Medulla oblongata (tissue), 1 donor: ENCODE results near the gene STIP1.
"Not testable (repeated sequence)": the region's sequence is repeated elsewhere in the genome, so short reads cannot be mapped to it uniquely, and the experiment has no call there.

Experiments used
- DNase-seq: peaks from one replicate; pipeline ENCODE4 v3.0.0-alpha.2; 2015; ENCODE audit errors: extremely low spot score

STIP1 gene

DNA sequence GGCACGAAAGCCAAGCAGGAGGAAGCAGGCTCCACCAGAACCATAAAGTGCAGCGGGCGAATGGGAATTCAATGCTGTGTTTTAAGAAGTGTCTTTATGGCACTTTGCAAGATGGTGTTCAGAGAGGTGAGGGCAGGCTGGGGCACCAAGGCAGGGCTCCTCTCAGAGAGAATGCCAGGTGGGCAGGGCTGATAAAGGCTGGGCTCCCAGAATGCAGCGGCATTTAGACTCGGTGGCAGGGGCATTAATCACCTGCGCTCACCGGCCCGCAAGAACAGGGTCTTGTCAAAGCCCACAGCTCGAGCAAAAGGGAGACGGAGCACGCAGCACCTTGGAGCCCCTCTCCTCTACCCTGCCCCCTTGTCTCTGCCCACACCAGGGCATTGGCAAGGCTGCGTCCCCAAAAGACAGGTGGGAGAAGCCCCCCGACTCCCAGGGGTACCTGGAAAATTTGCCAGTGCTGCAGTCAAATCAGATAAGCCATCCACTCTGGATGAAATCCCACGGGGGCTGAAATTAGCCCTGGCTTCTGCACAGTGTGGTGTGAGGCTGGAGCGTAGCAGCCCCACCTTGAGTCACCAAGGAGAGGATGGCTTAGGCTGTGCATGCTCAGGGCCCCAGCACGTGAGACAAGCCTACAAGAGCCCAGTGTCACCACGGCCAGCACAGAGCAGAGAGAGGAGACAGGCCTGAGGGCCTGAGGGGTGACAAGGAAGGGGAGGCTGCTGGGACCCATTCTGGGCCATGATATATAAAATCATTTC, 28.2 kb upstream of the STIP1 start:
- no peak for DNase-seq

DNA sequence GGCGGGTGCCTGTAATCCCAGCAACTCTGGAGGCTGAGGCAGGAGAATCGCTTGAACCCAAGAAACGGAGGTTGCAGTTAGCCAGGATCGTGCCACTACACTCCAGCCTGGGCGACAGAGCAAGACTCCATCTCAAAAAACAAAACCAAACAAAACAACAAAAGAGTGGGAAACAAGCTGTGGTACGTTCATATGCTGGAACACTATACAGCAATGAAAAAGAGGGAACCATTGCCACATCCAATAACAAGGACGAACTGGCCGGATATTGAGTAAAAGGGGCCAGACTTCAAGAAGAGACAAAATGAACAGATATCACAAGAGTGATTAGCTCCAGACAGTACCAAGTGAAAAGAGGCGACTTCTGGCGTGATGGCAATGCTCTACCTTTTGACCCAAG, 24.9 kb upstream of the STIP1 start:
- no peak for DNase-seq

DNA sequence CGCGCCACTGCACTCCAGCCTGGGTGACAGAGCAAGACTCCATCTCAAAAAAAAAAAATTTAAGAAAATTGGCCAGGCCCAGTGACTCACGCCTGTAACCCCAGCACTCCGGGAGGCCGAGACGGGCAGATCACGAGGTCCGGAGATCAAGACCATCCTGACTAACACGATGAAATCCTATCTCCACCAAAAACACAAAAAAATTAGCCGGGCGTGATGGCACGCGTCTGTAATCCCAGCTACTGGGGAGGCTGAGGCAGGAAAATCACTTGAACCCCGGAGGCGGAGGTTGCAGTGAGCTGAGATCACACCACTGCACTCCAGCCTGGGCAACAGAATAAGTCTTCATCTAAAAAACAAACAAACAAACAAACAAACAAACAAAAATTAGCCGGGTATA, 23.2 kb upstream of the STIP1 start:
- not testable (repeated sequence) for DNase-seq

DNA sequence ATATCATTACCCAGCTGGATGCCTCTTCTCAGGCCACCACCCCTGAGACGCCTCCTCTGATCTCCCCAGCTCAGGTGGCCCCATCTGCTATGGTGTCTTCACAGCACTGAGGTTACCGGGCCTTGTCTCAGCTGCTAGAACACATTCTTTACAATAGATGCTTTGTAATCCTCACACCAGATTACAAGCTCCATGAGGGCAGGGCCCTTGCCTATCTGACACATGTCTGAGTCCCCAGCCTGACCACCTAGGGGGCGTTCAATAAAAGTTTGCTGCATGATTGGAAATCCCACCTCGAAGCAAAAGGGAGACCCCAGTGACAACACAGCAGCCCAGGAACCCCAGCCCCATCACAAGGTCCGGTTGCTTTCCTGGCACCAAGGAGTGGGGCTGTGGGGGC, 22.0 kb upstream of the STIP1 start:
- no peak for DNase-seq

DNA sequence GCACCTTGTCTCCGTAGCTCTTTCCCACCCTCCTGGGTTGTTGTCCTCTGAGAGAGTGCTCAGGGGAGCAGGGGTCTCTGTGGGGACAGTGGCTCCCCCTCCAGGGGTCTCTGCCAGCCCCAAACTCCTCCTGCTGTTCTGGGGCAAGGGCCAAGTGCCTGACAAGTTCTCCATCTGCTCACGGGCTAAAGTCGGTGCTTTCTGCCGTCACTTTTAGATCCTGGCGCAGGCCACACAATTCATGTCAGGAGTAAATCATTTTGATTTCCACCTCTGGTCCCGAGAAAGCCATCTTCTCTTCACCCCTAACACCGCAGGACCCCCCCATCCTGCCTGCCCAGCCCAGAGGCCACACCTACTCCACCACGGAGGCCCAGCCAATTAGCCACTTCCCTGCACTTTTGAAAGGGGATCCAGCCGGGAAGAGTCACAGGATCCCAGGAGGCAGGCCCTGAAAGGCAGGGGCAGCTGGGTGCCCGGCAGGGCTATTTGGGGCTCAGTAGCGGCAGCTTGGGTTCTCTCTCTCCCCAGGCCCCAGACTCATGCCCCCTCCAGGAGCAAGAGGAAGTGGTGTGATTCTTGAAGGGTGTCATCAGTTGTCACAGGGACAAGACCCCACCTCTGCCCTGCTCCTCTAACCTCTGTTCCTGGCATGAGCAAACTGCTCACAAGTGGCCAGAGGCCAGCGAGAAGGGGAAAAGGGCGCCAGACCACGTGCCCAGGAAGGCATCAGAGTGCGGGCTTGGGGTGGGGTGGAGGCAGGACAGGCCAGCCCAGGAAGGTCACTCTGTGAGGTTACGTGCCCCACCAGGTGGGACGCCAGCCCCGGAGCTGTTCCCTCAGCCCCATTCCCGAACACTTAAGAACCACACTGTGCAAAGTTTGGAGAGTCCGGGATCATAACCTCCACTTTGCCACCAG, 21.3 kb upstream of the STIP1 start:
- DNase-seq, result no peak

DNA sequence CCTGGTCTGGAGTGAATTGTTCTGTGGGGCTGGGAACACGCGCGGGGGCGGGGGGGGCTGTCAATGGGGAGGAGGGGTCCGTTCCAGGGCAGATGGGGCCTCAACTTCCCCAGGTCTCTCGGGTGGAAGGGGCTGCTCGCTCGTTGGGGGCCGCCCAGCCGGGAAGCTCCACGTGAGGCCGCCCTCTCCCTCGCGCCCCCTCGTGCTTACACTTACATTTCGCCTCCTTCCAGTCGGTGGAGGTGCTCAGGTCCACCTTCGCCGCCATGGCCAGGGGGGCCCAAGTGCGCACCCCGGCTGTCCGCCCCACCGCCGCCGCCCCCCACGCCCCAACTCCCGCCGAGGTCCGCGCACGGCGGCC, 20.5 kb upstream of the STIP1 start:
- no peak for DNase-seq

DNA sequence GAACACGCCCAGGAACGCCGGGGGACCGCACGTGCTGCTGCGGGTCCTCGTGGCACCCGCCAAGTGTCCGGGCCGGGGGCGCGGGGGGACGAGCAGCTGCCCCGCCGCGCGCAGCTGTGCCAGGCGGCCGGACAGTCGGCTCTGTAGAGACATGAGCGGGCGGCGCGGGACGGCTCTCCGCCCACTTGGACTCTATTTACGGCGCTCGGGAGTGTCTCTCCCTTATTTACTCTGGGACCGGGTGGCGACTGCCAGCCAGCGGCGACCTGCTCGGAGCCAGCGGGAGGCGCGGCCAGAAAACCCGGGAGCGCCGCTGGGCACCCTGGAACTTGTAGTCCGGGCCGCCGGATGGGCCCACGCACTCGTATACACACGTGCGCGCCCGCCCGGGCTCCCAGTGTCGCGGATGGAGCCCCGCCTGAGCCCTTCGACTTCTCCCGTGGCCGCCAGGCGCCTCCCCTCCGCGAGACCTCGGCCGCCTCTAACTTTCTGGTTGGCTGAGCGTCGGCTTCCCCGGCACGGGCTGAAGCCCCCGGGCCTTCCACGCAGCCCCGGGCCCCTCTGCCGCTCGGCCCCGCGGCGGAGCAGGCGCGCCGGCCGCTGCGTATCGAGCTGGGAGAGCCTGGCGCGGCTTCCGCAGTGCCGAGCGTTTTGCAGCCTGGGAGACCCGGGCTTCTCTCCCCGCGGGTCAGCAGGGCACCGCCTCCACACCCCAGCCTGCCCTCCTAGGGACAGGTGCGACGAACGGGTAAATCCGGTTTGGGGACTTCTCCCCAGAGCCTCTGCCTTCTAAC, 19.9 kb upstream of the STIP1 start, which contains the start of gene MACROD1:
MACROD1 (minus strand) TSS at position 272 of the 794 bp plus-strand sequence; CDS start at position 153, 119 bp downstream.
- DNase-seq, result peak; percentile 75

DNA sequence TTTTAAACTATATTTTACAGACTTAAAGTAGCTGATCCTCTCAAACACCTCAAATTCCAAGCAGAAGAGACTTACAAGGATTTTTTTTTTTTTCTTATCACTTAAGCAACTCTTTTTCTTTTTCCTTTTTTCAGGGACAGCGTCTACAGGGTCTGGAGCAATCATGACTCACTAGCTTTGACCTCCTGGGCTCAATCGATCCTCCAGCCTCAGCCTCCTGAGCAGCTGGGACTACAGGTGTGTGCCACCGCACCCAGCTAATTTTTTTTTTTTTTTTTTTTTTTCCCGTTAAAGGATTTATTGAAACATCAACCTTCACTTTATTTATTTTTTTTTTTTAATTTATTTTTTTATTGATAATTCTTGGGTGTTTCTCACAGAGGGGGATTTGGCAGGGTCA, 15.6 kb upstream of the STIP1 start:
- no peak for DNase-seq

DNA sequence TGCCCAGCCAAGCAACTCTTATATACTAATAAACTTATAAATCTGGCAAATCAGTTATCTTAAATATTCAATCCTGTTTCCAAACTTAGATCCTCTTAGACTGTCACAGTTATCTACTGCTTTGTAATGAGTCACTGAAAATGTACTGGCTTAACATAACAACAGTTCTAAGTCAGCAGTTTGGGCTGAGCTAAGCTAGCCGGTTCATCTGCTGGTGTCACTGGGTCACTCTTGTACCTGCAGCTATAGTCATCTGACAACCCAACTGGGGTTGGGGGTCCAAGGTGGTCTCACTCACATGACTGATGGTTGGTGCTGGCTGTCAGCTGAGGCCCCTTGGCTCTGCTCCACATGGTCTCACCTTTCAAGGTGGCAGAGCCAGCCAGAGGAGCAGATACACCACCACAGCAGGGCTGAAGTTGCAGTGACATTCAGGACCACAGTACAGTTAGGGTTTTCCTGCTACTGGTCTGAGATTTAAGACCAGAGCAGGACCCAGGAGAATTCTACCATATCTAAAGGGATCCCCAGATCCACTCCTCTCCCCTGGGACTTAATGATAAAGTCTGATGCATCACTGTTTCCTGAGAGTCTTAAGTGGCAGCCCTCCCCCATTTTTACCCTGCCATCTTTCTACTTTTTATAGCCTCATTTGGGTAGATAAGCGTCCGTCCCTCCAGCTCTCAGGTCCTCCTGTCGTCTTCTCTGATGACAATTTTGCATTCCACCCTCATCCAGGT, 12.2 kb upstream of the STIP1 start:
- DNase-seq, result no peak

DNA sequence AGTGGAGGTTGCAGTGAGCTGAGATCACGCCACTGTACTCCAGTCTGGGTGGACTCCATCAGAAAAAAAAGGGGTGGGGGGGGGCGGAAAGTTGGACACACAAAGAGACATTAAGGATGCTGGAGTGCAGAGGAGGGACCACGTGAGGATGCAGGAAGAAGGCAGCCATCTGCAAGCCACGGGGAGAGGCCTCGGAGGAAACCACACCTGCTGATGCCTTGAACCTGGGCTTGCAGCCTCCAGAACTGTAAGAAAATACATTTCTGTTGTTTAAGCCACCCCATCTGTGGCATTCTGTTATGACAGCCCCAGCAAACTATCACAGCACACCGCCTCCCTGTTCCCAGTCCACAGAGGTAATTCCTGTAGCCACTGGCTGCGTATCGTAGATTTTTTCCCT, 9.2 kb upstream of the STIP1 start:
- no peak for DNase-seq

DNA sequence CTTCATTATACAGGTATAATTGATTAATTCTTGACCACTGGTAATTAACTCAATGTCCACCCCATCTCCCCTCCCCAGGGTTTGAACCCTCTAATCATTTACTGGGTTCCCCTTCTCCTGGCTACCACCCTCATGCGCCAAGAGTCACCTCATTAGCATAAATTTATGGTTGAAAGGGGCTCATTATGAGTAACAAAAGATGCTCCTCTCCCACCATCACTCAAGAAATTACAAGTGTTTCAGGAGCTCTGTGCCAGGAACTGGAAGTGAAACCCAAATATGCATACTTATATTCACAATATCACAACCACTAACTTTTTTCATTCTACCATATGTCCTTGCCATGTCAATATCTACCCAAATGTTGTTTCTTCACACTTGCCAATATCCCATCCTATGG, 7.8 kb upstream of the STIP1 start:
- no peak for DNase-seq

DNA sequence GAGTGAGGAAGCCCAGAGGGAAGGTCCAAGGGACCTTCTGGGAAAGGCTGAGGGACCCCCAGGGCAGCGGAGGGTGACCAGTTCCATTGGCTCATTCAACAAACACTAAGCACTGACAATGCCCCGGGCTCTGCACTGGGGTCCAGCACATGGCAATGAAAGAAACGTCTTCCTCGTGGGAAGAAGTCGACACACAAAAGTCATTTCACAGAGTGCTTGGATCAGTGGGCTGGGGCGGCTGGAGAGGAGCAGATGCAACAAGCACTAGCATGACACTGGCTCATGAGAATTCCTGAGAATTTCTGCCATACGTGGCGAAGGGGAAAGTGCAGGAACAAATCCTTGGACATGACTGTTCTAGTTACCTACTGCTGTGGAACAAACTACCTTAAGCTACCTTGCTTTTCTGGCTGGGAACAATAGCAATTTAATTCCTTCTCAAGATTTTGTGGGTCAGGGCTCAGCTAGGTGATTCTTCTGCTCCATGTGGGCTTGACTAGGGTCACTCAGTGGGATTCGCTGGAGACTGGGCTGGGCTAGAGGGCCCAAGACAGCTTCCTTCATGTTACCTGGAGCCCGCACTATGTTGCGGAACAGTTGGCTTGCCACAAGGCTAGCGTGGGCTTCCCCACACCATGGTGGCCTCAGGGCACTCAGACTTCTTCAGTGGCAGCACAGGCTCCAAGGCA, 6.9 kb upstream of the STIP1 start:
- DNase-seq, result no peak

DNA sequence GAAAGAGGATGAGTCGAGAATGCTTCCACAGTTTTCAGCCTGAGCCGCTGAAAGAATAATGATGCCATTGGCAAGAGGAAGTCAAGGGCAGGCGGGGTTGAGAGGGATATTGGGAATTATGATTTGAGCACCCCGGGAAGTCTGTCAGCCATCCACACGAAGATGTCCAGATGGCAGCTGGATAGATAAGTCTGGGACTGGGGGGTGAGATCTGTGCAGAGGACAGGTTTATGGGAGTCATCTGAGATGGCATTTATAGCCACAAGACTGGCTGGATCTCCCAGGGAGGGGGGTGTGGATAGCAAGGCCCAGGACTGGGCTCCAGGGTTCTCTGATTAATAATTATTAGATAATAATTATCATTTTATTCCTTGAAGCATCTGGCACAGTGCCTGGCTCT, 5.1 kb upstream of the STIP1 start:
- peak; percentile 34 for DNase-seq

DNA sequence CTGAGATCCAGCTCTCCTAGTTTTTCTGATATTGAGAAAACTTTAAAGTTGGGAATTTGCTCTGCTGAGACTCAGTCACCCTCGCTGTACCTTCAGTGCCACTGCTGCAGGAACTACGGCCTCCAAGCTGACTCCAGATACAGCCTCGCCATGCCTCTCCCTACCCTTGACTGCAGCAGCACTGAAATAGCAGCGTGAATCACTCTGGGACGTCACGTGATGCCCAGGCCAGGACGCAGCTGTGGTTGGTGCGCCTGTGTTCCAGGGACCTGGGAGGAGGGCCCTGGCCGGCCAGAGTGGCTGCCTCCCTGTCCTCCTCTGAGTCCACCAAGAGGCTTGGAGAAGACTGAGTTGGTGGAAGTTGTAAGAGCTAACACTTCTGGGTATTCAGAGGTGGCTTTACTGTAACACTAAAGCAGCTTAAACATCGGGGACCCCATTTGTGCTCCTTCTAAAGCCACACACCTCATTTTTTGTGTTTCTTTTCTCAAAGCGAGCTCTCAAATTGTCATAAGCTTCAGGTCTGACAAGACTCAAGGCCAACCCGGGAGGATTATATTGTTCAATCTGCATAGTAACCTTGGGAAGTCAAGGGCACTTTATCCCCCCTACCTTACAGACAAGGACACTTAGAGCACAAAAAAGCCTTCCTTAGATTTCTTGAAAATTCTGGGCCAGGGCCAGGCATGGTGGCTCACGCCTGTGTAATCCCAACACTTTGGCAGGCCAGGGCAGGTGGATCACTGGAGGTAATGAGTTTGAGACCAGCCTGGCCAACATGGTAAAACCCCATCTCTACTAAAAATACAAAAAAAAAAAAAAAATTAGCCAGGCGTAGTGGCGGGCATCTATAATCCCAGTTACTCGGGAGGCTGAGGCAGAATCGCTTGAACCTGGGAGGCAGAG, 4.2 kb upstream of the STIP1 start:
- peak; percentile 97 for DNase-seq

DNA sequence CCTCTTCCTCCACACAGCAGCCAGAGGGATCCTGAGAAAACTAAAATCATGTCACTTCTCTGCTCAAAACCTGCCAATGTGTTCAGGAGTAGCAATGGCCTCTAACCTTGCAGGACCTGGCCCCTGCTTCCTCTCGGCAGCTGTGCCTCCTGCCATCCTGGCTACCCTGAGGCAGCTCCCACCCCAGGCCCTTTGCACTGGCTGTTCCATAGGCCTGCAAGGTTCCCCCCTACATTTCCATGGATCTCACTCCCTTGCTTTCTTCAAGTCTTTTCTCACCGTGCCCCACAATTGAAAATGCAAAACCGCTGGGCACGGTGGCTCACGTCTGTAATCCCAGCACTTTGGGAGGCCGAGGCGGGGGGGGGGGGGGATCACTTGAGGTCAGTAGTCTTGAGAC, 2.1 kb upstream of the STIP1 start:
- no peak for DNase-seq

DNA sequence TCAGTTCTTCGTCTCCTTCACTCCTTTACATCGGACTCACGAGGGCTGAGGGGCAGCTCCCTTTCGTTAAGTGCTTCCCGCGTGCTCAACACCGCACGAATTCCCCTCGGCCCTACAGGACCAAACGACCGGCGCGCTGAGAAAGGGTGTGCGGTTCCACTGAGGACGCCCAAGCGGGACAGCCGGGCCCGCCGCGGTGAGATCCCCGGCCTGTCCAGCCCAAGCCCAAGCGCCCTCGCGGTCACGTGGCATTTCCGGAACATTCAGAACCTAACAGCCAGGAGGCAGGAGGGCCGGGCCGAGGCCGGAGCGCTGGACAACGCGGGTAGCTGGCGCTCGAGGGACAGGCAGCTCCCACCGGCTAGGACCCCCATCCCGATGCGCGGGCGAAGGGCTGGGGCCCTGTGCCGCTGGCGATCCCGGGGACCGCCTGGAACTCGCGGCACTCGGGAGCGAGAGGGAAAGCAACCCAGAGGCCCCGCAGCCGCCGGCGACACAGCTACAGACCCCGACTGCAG, 737 bp upstream of the STIP1 start:
- DNase-seq, result peak; percentile 89

DNA sequence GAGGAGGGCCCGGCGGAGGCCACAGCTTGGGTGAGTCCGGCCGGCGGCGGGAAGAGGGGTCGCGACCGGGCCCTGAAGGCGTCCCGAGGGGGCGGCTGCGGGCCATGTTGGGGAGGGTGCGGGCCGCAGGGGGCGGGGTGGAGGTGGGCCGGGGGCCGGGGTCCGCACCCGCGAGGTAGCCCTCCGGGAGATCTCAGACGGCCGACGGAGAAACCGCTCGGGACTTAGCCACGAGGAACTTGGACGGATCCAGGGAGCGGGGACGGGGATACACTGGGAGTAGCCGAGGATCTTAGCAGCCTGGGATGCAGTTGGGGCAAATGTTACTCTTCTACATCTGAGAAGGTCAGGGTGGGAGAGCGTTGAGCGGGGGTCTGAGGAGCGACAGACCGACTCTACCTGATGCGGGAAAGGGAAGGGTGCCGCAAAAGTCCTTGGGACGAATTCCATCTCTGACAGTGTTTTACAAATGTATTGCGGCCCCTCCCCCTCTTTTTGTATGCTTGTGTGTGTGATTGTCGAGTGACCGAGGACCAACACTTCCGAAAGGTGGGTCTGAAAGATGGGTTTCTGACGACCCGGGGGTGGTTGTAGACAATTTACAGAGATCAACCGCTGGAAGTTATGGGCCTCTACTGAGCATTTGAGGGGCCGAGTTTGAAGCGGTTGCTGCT, 658 bp downstream of the STIP1 start:
- peak; percentile 61 for DNase-seq

DNA sequence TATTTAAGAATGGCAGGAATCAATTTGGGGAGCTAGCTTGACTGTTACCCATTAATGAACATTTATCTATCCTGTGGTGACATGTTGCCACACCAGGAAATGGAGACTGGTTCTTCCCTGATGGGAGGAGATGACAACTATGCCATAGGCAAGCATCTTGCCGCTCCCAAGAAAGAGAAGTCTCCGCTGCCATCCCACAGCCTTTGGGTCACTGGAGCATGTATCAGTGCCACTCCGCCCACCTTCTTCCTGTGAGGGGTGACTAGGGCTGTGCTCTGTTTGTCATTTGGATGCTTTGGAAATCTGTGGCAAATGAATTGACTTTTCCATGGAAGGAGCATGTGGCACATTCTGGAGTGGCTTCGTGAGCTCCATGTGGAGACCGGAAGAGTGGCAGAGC, 6.5 kb downstream of the STIP1 start:
- DNase-seq, result no peak

DNA sequence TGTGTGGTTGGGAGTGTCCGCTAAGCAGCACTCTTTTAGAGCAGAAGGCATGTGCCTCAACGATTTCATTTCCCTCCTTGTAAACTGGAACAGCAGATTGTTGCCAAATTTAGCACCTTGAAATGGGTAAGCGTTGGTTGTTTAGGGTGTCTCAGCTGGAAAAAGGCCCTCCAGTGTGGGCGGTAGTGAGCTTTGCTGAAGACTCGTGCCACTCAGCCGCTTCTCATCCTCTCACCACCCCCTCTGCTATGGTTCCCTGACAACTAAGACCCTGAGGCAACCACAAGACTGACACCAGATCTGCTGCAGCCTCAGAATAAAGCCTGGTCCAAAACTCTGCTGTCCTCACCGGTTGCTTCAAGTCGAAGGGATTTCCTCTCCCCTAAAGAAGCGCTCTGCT, 10.7 kb downstream of the STIP1 start:
- DNase-seq, result no peak
